Activated naive CD8-positive, alpha-beta T cell treated with anti-CD3 and anti-CD28 coated beads for 36 hours (primary cell): ENCODE results near the gene IL15RA. TPM values are rescaled to one million over a fixed set of nuclear protein-coding genes. Genes with fewer than 3 reads are reported as not detected.
A peak's percentile ranks its signal among the peaks of the same experiment; 100 is the strongest.
"Not testable (repeated sequence)": the region's sequence is repeated elsewhere in the genome, so short reads cannot be mapped to it uniquely, and the experiment has no call there.

Experiments
- DNase-seq: peaks from one replicate; pipeline ENCODE4 v3.0.0; 2021
- H3K27ac Mint-ChIP-seq: one replicate; pipeline ENCODE4 v1.8.0; 2022; ENCODE audit warnings: mild to moderate bottlenecking, moderate library complexity, mixed read lengths
- H3K27me3 Mint-ChIP-seq: one replicate; pipeline ENCODE4 v1.8.0; 2022; ENCODE audit warnings: mild to moderate bottlenecking, mixed read lengths
- H3K36me3 Mint-ChIP-seq: one replicate; pipeline ENCODE4 v1.8.0; 2021; ENCODE audit warnings: mild to moderate bottlenecking, mixed read lengths
- H3K4me1 Mint-ChIP-seq: one replicate; pipeline ENCODE4 v1.8.0; 2021; ENCODE audit warnings: mixed read lengths
- H3K4me3 Mint-ChIP-seq: one replicate; pipeline ENCODE4 v1.8.0; 2022; ENCODE audit warnings: mild to moderate bottlenecking, moderate library complexity, mixed read lengths
- H3K9me3 Mint-ChIP-seq: one replicate; pipeline ENCODE4 v1.8.0; 2022; ENCODE audit warnings: mixed read lengths
- total RNA-seq, 2 experiments: library from RNA; stranded (reverse); gene quantifications; one replicate each; pipeline ENCODE4 v1.2.3, GENCODE V29; 2021

IL15RA gene
- total RNA-seq, 2 experiments from 2014 or later = 27.8 to 30.0 TPM

DNA sequence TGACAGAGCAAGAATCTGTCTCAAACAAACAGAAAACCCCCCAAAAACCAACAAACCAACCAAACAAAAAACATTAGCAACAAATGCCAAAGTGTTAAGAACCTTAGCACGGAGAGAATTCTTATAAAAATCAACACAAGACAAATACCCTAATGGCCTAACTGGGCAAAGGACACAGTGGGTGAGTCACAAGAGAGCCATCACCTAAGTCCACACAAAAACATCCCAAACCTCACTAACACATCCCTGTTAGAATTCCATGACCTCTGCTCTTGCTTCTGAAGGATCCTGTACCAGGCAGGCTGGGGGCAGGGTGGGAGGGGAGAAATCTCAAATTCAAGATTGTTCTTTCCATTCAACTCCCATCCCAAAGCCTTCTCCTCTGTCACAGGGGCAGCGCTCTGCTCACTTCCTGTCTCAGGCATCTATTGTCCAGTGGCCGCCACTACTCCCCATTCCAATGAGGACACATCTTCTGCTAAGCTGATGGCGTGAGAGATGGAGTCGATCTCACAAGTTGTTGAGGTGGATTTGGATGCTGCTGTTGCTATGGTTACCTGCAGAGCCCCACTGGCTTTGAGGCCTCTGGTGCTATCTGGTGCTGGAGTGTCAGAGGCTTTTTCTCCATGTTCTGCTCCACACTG is 9.2 kb downstream of the IL15RA start:
- peaks cover 28% of the 10 kb centered on the region for H3K4me1 Mint-ChIP-seq
- no peak overlapping the region for H3K4me3 Mint-ChIP-seq
- H3K36me3 Mint-ChIP-seq = peaks cover 20% of the 10 kb centered on the region
- H3K27ac Mint-ChIP-seq = no peak overlapping the region
- H3K27me3 Mint-ChIP-seq = no peaks in the 10 kb centered on the region
- DNase-seq = no peak
- H3K9me3 Mint-ChIP-seq = no peaks in the 10 kb centered on the region

DNA sequence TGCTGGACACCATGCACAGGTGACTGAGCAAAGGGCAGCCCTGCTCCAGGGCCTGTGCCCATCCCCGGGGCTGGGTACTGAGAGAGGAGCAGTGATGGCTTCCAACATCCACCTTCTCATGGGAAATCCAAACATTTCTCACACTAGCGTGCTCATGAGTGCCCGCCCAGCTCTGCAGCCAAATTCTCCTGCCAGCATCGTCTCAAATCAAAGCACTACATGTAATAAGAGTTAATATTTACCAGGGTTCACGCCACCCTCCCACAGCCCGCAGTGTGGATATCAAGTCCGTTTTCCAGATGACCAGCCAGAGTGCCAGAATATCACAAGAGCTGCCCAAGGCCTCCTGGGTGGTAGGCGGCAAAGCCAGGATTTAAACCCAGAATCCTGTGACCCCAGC is 12.1 kb downstream of the IL15RA start:
- H3K4me1 Mint-ChIP-seq = peaks cover 6% of the 10 kb centered on the region
- no peak overlapping the region for H3K4me3 Mint-ChIP-seq
- H3K27ac Mint-ChIP-seq = no peak overlapping the region
- H3K27me3 Mint-ChIP-seq = no peaks in the 10 kb centered on the region
- DNase-seq = no peak
- H3K9me3 Mint-ChIP-seq = no peaks in the 10 kb centered on the region
- peaks cover 27% of the 10 kb centered on the region for H3K36me3 Mint-ChIP-seq

DNA sequence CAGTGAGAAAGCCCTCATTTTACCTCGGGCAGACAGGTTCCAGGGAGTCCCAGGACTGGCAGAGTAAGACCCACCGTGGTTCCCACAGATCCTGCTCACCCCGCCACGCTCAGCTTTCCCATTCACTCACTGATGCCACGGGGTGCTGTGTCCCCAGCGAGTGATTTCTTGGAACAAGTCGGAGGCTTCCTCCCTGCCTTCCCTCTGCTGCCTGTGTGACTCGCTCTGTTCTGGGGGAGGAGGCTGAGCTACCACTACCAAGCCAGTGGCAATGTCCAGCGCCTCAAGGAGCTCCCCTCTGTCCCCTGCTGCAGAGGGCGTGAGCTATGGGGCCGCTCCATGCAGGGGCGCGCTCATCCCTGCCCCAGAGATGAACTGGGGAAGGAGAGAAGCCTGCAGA is 12.6 kb downstream of the IL15RA start:
- Mint-ChIP-seq H3K36me3 (peaks cover 30% of the 10 kb centered on the region), H3K27me3 (no peaks in the 10 kb centered on the region), H3K9me3 (no peaks in the 10 kb centered on the region), H3K4me3 (no peak overlapping the region), H3K4me1 (peaks cover under 1% of the 10 kb centered on the region), H3K27ac (no peak overlapping the region)
- DNase-seq = no peak

DNA sequence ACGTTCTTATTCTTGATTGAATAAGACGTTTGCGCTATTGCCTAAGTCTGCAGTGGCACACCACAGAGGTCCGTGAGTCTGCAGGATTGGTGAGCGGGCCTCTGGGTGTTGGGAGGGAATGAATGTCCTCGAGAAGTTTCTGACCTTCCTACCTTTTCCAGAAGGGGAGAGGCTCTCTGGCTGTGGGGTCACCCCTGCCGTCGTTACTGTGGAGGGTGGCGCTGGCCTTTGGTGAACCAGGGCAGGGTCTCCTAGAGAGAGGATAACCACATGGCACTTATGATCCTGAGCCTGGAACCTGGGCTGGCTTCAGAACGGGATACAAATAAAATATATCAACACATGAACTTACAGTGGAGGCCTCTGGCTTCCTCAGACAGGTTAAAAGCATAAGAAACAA is 13.8 kb downstream of the IL15RA start:
- Mint-ChIP-seq H3K4me3 (no peak overlapping the region), H3K27ac (no peak overlapping the region), H3K9me3 (no peaks in the 10 kb centered on the region), H3K27me3 (no peaks in the 10 kb centered on the region), H3K36me3 (peaks cover 28% of the 10 kb centered on the region), H3K4me1 (no peaks in the 10 kb centered on the region)
- no peak for DNase-seq

DNA sequence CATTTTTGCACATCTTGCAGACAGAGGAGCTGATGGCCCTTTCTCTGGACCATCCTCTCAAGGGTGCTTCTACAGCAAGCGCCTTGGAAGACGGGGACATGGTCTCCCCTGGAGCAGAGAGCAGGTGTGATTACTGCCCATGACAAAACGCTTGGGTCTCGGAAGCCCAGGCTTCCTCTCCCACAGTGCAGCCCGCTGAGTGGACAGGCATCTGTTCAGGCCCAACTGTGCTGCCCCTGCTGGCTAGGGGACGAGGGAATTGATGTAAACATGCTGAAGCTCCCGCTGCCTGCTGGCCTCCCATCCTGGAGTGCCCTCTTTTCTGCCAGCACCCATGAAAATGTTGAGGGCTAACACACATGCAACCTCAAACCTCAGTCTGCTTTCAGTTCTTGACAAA is 14.3 kb downstream of the IL15RA start:
- DNase-seq = no peak
- Mint-ChIP-seq H3K36me3 (peaks cover 29% of the 10 kb centered on the region), H3K9me3 (no peaks in the 10 kb centered on the region), H3K4me1 (no peaks in the 10 kb centered on the region), H3K27ac (no peak overlapping the region), H3K27me3 (no peaks in the 10 kb centered on the region), H3K4me3 (no peak overlapping the region)

DNA sequence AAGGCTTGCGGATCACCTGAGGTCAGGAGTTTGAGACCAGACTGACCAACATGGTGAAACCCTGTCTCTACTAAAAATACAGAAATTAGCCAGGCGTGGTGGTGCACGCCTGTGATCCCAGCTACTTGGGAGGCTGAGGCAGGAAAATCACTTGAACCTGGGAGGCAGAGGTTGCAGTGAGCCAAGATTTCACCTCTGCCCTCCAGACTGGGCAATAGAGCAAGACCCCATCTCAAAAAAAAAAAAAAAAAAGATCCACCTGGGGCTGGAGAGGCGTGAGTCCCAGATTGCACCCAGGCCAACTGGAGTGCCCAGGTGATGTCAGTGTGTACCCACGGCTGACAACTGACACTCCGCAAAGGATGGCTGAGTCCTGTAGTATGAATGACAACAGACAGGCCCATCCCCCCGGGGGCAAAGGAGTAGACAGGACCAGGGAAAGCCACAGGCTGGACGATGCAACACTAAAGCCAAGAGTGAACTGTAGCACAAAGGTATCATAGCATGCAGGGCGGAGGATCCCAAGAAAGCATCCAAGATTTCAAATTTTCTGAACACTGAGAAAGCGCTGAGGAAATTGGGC is 14.9 kb downstream of the IL15RA start:
- H3K27ac Mint-ChIP-seq, H3K27me3 Mint-ChIP-seq, DNase-seq, H3K4me3 Mint-ChIP-seq, H3K4me1 Mint-ChIP-seq, H3K9me3 Mint-ChIP-seq: not testable (repeated sequence)
- peaks cover 31% of the 10 kb centered on the region for H3K36me3 Mint-ChIP-seq

DNA sequence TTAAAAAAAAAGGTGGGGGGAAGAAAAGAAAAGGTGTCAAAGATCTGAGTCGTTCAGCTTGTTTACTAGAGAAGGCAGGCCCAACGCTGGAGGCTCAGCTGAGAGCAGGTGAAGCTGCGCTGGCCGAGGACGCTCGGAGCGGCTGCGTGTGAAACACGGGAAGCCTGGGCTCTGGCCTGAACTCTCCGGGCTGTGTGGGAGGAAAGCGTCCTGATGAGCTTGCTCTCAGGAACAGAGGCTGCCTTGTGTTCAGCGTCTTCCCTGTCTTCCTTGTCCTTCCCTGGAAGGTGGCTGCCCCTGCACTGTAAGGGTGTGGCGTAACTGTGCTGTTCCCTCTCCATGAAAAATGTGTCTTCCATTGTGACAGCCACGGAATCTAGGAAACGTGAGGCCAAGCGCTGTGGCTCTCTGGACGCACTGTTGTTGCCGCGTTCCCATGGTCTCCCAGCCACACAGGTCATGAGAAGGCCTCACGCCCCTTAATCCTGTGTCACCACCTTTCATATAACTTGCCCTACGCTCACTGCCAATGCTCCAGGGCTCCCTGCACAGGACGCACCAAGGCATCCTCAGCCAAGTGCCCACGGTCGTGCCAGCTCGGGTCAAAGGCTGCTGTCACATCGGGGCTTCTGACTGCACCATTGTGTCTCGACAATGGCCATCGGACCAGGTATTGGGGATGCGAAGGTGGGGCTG is 15.8 kb downstream of the IL15RA start:
- Mint-ChIP-seq H3K27ac (no peak overlapping the region), H3K4me3 (no peak overlapping the region), H3K4me1 (no peaks in the 10 kb centered on the region), H3K36me3 (peaks cover 35% of the 10 kb centered on the region), H3K9me3 (no peaks in the 10 kb centered on the region), H3K27me3 (no peaks in the 10 kb centered on the region)
- no peak for DNase-seq

DNA sequence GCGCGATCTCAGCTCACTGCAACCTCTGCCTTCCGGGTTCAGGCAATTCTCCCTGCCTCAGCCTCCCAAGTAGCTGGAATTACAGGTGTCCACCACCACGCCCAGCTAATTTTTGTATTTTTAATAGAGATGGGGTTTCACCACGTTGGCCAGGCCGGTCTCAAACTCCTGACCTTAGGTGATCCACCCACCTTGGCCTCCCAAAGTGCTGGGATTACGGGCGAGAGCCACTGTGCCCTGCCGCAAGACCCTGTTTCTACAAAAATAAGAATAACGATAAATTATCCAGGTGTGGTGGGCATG is 16.4 kb downstream of the IL15RA start:
- not testable (repeated sequence) for H3K9me3 Mint-ChIP-seq, H3K27me3 Mint-ChIP-seq, H3K4me3 Mint-ChIP-seq, H3K4me1 Mint-ChIP-seq, DNase-seq, H3K27ac Mint-ChIP-seq
- H3K36me3 Mint-ChIP-seq = peaks cover 38% of the 10 kb centered on the region

DNA sequence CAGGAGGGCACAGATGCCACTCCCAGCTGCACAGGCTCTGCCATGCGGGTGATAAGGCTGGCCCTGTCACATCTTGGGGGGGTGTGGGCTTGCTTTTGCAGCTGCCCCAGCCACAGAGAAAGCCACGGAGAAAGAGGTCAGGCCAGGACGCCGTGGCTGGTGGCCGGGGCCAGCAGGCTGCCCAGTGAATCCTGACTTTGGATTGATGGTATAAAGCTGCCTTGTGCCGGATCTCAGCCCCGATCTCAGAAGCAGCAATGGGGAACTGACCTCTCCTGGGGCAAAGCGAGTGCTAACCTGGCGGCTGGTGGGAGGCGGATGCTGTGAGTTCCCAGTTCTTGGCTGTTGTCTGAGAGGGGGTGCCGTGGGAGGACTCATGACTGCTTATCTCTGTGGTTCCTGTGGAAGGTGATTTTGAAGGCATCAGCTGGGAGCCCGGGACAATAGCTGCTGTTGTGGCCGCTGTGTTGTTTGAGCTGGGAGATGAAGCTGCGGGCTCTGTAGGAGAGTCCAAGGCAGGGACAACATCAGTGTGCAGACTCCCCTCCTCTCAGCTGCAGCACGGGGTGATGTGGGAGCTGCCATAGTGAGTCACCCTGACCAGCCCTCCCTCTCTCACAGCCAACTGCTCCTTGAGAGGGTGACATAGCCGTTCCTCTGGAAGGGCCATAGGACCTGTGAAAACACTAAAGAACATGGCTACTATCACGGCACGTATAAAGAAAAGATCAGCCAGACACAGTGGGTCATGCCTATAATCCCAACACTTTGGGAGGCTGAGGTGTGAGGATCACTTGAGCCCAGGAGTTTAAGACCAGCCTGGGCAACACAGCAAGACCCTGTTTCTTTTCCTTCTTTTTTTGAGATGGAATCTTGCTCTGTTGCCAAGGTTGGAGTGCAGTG is 17.0 kb downstream of the IL15RA start:
- DNase-seq = no peak
- Mint-ChIP-seq H3K9me3 (no peaks in the 10 kb centered on the region), H3K27me3 (no peaks in the 10 kb centered on the region), H3K4me1 (no peaks in the 10 kb centered on the region), H3K27ac (no peak overlapping the region), H3K4me3 (no peak overlapping the region), H3K36me3 (peaks cover 38% of the 10 kb centered on the region)

DNA sequence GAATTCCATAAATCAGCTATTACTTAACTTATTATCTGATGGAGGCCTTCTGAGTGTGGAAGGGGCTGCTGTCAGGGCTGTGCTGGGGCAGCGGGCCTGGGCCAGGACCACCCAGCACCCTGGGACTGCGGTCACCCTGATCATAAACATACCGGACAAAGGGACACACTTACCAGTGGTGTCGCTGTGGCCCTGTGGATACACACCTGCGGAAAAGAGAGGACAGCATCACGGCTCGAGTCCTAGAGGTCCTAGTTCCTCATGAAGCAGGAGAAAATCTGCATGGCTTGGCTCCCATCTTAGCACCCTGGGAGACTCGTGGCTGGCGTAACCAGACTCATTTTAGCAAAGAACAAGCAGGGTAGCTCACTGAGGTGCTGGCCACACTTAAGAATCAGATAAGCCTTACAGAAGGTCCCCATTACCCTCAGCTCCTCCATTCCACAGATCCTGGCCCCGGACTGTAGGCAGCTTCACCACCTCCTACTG is 17.7 kb downstream of the IL15RA start:
- Mint-ChIP-seq H3K4me3 (no peak overlapping the region), H3K27me3 (no peaks in the 10 kb centered on the region), H3K36me3 (peaks cover 35% of the 10 kb centered on the region), H3K4me1 (no peaks in the 10 kb centered on the region), H3K9me3 (no peaks in the 10 kb centered on the region), H3K27ac (no peak overlapping the region)
- no peak for DNase-seq

DNA sequence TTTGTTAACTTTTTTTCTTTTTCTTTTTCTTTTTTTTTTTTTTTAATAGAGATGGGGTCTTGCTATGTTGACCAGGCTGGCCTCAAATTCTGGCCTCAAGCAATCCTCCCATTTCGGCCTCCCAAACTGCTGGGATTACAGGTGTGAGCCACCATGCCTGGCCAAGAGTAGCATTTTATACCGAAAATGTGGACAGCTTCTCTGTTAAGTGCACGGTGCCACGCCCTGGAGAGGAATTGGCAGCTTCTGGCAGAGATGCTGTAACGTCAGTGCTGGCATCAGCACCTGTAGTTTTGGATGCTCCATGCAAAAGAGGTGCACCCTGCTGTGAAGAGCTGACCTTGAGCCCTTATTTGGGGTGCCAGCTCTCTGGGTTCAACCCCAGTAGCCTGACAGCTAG is 18.2 kb downstream of the IL15RA start:
- Mint-ChIP-seq H3K4me3 (no peak overlapping the region), H3K27ac (peak overlapping the region; percentile 29), H3K9me3 (no peaks in the 10 kb centered on the region), H3K36me3 (peaks cover 35% of the 10 kb centered on the region), H3K27me3 (no peaks in the 10 kb centered on the region), H3K4me1 (no peaks in the 10 kb centered on the region)
- DNase-seq = no peak

DNA sequence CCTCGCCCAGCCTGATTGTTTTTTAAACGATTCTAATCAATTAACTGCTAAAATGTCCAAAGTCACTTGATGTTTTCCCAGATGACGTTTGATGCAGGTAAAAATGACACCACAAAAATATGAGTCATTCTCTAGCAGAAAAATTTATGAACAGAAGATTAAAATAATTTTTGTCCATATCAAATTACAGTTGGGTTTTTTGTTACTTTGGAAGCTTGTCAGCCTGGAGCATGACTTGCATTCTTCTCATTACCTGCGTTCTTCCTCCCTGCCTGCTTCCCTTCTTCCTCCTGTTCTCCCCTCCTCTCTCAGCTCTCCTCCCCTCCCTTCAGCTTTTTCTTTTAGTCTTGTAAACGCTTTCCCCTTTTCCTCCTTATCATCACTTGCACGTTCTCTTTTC is 18.7 kb downstream of the IL15RA start:
- H3K4me1 Mint-ChIP-seq = no peaks in the 10 kb centered on the region
- H3K27me3 Mint-ChIP-seq = no peaks in the 10 kb centered on the region
- H3K9me3 Mint-ChIP-seq = no peaks in the 10 kb centered on the region
- H3K36me3 Mint-ChIP-seq = peaks cover 34% of the 10 kb centered on the region
- H3K27ac Mint-ChIP-seq = peak overlapping the region; percentile 29
- no peak for DNase-seq
- no peak overlapping the region for H3K4me3 Mint-ChIP-seq

DNA sequence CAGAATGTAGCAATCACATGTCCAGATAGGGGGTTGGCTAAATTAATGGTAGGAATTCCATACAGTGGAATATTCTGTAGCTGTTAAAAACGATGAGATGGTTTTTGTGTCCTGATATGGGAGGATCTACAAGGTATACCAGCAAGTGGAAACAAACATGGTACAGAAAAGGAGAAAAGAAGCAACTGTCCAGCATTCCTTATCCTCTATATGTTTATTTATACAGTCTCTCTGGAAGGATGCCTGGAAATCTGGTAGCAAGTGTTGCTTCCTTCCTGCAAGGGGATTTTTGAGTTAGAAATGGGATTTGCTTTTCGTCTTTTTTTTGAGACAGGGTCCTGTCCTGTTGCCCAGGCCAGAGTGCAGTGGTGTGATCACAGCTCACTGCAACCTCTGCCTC is 19.3 kb downstream of the IL15RA start:
- H3K4me1 Mint-ChIP-seq = no peaks in the 10 kb centered on the region
- H3K4me3 Mint-ChIP-seq = no peak overlapping the region
- no peak for DNase-seq
- H3K9me3 Mint-ChIP-seq = no peaks in the 10 kb centered on the region
- peaks cover 34% of the 10 kb centered on the region for H3K36me3 Mint-ChIP-seq
- no peak overlapping the region for H3K27ac Mint-ChIP-seq
- no peaks in the 10 kb centered on the region for H3K27me3 Mint-ChIP-seq

DNA sequence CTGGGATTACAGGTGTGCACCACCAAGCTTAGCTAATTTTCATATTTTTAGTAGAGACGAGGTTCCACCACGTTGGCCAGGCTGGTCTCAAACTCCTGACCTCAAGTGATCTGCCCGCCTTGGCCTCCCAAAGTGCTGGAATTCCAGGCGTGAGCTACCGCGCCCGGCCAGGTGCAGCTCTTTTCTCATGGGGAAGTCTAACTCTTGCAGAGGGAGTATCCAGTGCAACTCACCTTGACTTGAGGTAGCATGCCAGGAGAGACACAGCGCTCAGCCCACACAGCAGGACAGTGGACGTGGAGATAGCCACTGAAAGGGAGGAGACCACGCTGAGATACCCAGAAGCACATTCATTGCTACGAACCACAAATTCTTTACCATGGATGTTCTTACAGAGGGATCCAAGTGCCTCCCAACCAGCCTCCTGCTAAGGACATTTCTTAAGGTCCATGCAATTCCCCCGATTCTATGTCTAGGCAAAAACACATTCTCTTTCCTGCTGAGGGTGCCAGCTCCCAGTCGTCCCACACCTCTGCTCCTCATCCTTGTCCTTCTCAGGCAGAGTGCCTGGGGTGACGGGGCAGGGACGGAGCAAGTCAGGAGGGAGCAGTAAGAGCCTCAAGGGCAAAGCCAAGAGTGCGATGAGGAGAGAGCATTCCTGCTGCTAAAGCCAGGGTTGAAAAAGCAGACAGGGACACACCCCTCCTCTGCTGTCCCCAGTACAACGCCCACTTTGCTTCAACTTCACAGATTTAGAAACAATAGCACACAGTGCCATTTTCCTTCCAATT is 21.0 kb downstream of the IL15RA start:
- no peak overlapping the region for H3K4me3 Mint-ChIP-seq
- H3K36me3 Mint-ChIP-seq = peaks cover 26% of the 10 kb centered on the region
- H3K27ac Mint-ChIP-seq = no peak overlapping the region
- H3K4me1 Mint-ChIP-seq = no peaks in the 10 kb centered on the region
- H3K27me3 Mint-ChIP-seq = no peaks in the 10 kb centered on the region
- no peaks in the 10 kb centered on the region for H3K9me3 Mint-ChIP-seq
- no peak for DNase-seq
